Astrocyte of the spinal cord (primary cell): ENCODE data around the gene AHR.

Experiments
- DNase-seq: peaks from one replicate; pipeline ENCODE4 v3.0.0; 2011; ENCODE audit warnings: low read depth, low spot score
- H3K4me3 ChIP-seq: 2 replicates; pipeline ENCODE4 v1.5.1; 2011; ENCODE audit warnings: low read depth, mild to moderate bottlenecking, low read length, moderate library complexity
- in situ Hi-C: cut with HindIII; loops from 2 replicates; pipeline ENCODE4 v1.10.0; 2017; ENCODE audit warnings: low sequenced_read_pairs
- TF ChIP-seq, protein P1 (sequence below): IDR thresholded peaks from 2 replicates; pipeline ENCODE4 v1.5.1; 2012; ENCODE audit warnings: low read depth, mild to moderate bottlenecking, low read length, inconsistent platforms

The AHR gene

DNA sequence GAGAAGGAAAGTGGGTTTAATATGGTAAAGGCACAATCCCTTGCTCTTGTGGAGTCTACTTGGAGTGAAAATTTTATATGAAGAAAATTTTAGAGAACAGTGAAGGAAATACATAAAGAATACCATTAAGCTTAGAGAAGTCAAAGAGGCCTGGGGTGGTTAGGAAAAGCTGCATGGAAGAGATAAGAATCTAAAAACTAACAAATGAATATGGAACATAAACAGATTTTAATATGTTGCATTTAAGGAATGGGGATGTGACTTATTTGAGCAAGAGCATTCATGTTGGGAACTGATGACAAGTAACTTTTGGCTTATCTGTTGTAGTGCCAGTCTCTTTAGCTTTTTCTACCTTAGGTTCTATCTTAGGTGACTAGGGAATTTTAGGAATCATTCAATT lies 31.0 kb downstream of the AHR start:
- in situ Hi-C loops: no loop called here
- H3K4me3 ChIP-seq: no peak overlapping the region
- TF ChIP-seq, protein P1, sequence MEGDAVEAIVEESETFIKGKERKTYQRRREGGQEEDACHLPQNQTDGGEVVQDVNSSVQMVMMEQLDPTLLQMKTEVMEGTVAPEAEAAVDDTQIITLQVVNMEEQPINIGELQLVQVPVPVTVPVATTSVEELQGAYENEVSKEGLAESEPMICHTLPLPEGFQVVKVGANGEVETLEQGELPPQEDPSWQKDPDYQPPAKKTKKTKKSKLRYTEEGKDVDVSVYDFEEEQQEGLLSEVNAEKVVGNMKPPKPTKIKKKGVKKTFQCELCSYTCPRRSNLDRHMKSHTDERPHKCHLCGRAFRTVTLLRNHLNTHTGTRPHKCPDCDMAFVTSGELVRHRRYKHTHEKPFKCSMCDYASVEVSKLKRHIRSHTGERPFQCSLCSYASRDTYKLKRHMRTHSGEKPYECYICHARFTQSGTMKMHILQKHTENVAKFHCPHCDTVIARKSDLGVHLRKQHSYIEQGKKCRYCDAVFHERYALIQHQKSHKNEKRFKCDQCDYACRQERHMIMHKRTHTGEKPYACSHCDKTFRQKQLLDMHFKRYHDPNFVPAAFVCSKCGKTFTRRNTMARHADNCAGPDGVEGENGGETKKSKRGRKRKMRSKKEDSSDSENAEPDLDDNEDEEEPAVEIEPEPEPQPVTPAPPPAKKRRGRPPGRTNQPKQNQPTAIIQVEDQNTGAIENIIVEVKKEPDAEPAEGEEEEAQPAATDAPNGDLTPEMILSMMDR: no peak
- no peak for DNase-seq

DNA sequence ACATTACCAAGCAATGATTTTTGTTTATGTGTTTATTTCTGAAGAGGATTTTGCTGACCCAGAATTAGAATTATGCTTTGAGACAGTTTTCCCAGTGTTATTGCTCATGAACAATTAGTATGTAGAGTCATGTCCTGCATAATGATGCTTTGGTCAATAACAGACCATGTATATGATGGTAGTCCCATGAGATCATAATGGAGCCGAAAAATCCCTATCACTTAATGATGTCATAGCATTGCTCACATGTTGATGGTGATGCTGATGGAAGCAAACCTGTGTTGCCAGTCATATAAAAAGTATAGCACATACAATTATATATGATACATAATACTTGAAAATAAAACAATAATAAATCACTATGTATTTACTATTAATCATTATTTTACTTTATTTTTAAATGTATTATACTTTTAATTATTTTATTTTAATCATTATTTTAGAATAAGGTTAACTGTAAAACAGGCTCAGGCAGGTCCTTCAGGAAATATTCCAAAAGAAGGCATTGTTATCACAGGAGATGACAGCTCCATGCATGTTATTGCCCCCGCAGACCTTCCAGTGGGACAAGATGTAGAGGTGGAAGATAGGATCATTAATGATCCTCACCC lies 33.5 kb downstream of the AHR start:
- no peak overlapping the region for H3K4me3 ChIP-seq
- no peak for DNase-seq
- TF ChIP-seq, protein P1: no peak
- in situ Hi-C loops: no loop called here

DNA sequence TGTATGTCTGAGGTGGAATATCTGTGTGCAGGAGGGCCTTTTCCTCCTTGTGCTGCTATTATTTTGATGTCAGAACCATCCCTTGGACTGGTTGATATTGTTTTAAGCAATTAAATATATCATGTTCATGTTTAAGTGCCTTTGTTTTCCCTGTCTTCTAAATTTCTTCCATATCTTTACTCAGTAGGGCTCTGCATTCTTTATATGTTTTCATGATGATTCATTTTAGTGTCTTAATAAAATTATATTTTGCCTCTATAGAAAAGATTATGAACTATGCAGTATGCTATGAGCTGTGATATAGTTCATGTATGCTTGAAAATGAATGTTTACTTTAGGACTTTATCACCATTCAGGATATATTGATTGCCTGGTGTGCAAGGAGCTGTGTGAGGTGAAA lies 34.8 kb downstream of the AHR start:
- in situ Hi-C loops: no loop called here
- TF ChIP-seq, protein P1: no peak
- DNase-seq: no peak
- H3K4me3 ChIP-seq: no peak overlapping the region

DNA sequence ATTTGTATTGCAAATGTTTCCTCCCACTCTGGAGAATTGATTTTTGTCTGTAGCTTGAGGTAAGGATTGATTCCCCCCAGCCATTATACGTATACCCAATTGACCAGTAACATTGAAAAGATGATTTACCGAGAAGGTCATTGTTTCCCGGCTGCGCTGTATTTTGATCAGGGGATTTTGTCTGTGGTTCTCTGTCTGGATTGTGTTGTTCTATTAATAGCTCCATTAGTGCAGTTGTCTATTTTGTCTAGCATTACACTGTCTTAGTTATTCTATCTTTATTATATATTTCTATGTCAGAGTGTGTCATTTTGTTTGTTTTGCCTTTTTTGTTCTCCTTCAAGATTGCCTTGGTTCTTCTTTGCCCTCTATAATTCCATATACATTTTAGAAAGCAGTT lies 37.7 kb downstream of the AHR start:
- TF ChIP-seq, protein P1: no peak
- no peak overlapping the region for H3K4me3 ChIP-seq
- no peak for DNase-seq
- in situ Hi-C loops: no loop called here

DNA sequence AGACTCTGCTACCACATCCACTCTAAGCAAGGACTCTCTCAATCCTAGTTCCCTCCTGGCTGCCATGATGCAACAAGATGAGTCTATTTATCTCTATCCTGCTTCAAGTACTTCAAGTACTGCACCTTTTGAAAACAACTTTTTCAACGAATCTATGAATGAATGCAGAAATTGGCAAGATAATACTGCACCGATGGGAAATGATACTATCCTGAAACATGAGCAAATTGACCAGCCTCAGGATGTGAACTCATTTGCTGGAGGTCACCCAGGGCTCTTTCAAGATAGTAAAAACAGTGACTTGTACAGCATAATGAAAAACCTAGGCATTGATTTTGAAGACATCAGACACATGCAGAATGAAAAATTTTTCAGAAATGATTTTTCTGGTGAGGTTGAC lies 40.7 kb downstream of the AHR start:
- TF ChIP-seq, protein P1: no peak
- DNase-seq: no peak
- no peak overlapping the region for H3K4me3 ChIP-seq
- in situ Hi-C loops: no loop called here

DNA sequence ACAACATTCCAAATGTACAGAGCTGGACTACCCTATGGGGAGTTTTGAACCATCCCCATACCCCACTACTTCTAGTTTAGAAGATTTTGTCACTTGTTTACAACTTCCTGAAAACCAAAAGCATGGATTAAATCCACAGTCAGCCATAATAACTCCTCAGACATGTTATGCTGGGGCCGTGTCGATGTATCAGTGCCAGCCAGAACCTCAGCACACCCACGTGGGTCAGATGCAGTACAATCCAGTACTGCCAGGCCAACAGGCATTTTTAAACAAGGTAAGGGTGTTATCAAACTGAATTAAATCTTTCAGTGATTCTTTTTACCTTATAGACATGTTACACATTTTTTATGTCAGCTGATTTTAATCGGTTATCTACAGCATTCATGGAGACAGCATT lies 41.5 kb downstream of the AHR start:
- DNase-seq: no peak
- TF ChIP-seq, protein P1: no peak
- in situ Hi-C loops: no loop called here
- H3K4me3 ChIP-seq: no peak overlapping the region

DNA sequence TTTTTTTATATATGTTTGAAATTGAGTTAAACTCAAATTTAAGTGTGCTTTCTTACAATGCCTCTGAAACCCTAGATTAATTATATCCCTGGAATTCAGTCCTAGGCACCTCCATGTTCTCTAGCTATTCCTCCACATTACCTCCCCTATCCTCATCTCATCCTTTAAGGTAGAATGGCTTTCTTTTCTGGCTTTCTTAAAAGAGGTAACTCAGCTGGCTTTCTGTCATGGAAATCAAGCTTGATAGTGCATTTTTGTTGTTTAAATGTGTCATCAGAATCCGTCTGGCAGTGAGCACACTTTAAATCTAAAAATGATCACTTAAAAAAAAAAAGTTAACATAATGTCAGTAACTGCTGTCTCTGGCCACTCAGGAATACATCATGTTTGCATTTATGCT lies 42.2 kb downstream of the AHR start:
- no peak for DNase-seq
- H3K4me3 ChIP-seq: no peak overlapping the region
- TF ChIP-seq, protein P1: no peak
- in situ Hi-C loops: no loop called here
